ENCODE results near the gene STX19.

Gene STX19

GRCh38 chr3:94026623-94027022 lies 1.8 kb downstream of the STX19 start:
- no peak for DNase-seq (ENCODE audit: low spot score)

GRCh38 chr3:94024385-94024784 lies 4.0 kb downstream of the STX19 start:
- no peak for DNase-seq (ENCODE audit: low spot score)

GRCh38 chr3:94020293-94020692 lies 8.1 kb downstream of the STX19 start:
- DNase-seq (ENCODE audit: low spot score) = no peak

GRCh38 chr3:94019659-94020058 lies 8.7 kb downstream of the STX19 start:
- no peak for DNase-seq (ENCODE audit: low spot score)

- DNase-seq (ENCODE audit: low spot score) = no peak
These were observed 13.4 kb downstream of the STX19 start for GRCh38 chr3:94015025-94015424.

- no peak for DNase-seq (ENCODE audit: low spot score)
These were observed 16.2 kb downstream of the STX19 start for GRCh38 chr3:94012185-94012584.

GRCh38 chr3:94011233-94011711 lies 17.1 kb downstream of the STX19 start:
- DNase-seq (ENCODE audit: low spot score) = no peak

- no peak for DNase-seq (ENCODE audit: low spot score)
These were observed 18.8 kb downstream of the STX19 start for GRCh38 chr3:94009608-94010007.

- DNase-seq (ENCODE audit: low spot score) = no peak
These were observed 20.1 kb downstream of the STX19 start for GRCh38 chr3:94008253-94008652.

- peak; percentile 42 for DNase-seq (ENCODE audit: low spot score)
These were observed 24.0 kb downstream of the STX19 start for GRCh38 chr3:94004301-94004910.

- no peak for DNase-seq (ENCODE audit: low spot score)
These were observed 26.4 kb downstream of the STX19 start for GRCh38 chr3:94001827-94002495.

- DNase-seq (ENCODE audit: low spot score) = no peak
These were observed 27.2 kb downstream of the STX19 start for GRCh38 chr3:94001191-94001590.

- no peak for DNase-seq (ENCODE audit: low spot score)
These were observed 34.3 kb downstream of the STX19 start for GRCh38 chr3:93994056-93994455.

- DNase-seq (ENCODE audit: low spot score) = no peak
These were observed 36.2 kb downstream of the STX19 start for GRCh38 chr3:93992207-93992606.

GRCh38 chr3:93991631-93992030 lies 36.8 kb downstream of the STX19 start:
- DNase-seq (ENCODE audit: low spot score) = no peak

GRCh38 chr3:93989241-93989640 lies 39.2 kb downstream of the STX19 start:
- DNase-seq (ENCODE audit: low spot score) = no peak

GRCh38 chr3:93988764-93989163 lies 39.6 kb downstream of the STX19 start:
- no peak for DNase-seq (ENCODE audit: low spot score)

GRCh38 chr3:93988283-93988682 lies 40.1 kb downstream of the STX19 start:
- no peak for DNase-seq (ENCODE audit: low spot score)

GRCh38 chr3:93984618-93985017 lies 43.8 kb downstream of the STX19 start:
- no peak for DNase-seq (ENCODE audit: low spot score)

GRCh38 chr3:93983408-93983807 lies 45.0 kb downstream of the STX19 start:
- no peak for DNase-seq (ENCODE audit: low spot score)

GRCh38 chr3:93981649-93982048 lies 46.7 kb downstream of the STX19 start:
- no peak for DNase-seq (ENCODE audit: low spot score)

GRCh38 chr3:93979850-93980676 lies 48.3 kb downstream of the STX19 start, which contains the start of gene ARL13B:
TSS of gene ARL13B (plus strand) at chr3:93980155. CDS start at chr3:93980424, 269 bp downstream.
- DNase-seq (ENCODE audit: low spot score) = peak; percentile 98

Data from SW480 (cell line).